ENCODE results near the gene TTC7B.
A peak's percentile ranks its signal among the peaks of the same experiment; 100 is the strongest.

TTC7B gene

DNA sequence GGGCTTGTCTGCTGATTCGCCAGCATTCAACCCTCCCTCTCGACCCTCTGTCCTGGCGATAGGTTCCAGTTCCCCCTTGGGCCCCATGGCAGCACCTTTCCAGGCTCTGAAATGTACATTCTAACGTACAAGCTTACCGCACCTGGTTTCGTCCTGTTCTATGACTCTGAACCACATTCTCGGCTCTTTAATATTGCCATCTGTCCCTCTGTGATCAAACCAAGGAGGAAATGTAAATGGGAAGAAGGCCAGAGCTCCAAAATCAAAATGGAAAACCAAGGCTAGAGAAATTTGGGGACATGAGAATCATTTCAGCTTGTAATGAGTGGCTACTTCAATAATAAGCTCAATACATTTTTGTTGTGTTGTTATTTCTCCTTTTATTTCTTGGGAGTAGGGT, 117.2 kb downstream of the TTC7B start:
- no peak for DNase-seq

DNA sequence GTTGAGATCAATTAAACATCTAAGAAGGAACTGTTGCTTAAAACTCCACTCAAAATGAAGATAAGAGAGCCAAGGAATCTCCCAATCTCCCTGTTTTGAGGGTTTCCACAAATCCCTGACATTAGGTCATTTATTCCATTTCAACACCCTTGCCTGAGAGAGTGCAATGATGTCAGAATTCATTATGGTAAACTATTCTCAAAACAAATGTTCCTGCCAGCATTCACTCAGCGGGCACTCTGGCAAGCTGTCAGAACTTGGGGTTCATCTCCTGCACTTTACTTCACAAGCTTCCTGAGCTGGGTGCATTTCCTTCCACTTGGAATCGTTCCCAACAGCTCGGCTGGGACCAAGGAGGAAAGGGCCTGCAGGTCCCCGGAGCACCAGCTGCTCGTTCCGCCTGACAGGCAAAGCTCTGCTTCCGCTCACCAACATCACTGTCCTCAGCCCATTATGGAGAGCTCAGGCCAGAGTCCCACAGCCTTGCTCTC, 117.8 kb downstream of the TTC7B start:
- no peak for DNase-seq

DNA sequence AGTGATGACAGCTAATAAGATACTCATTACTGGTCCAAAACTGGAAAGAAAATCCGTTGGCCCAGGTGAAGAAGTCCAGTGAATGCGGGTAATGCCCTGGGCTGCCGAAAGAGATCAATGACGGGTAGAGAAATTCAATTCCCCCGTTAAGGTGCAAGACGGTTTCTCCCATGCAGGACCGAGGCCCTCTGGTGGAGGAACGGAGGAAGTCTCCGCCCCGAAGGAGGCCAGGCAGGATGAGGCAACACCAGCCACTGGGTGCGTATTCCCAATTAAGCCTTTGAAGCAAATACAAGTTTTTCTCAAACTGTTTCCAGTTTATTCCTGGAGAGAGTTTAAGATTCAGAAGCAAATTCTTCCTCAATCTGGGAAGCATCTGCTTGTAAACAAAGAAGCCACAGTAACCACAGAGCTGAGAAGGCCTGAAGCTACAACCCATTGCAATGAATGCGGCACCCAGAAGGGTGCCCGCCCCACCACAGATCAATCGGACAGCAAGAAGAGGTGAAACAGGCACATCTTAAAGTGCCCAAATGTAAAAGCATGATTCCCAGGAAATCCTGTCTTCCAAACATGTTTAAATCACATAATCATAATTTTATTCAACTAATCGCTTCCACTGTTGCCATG, 118.5 kb downstream of the TTC7B start:
- DNase-seq, result peak; percentile 21 to 62

DNA sequence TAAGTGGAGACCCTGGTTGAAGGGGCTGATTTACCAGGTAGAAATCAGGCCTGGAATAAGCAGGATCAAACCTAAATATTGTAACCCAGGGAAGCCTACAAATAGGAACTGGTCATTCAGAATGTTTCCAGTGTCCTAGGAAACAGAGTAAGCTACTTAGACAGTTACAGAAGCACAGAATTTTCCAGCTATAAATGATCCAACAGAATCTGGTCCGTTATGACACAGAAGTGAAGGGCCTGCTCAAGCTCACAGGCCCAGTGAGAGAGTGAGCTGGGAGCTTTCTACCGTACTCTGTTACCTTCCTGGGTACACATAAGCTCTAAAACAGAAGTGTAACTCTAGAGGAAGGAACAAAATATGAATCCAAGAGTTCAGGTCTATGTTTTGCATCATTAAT, 119.1 kb downstream of the TTC7B start:
- DNase-seq, result no peak

DNA sequence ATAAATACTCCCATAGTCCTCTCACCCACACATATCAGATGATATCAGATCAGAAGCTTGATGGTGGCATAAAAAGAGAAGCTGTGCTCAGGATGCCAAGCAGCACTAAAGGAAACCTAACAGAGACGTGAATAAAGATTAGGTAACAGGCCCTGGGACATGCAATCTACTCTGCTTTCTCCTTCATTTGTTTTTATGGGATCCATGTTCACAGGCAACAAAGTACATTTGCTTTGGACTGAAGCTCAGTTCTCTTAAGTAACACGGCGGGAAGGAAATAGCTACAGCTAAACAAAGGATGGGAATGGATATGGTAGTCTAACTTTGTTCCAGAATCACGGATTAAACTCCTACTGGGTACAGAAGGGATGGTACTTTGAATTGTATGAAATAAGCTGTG, 119.5 kb downstream of the TTC7B start:
- no peak for DNase-seq

DNA sequence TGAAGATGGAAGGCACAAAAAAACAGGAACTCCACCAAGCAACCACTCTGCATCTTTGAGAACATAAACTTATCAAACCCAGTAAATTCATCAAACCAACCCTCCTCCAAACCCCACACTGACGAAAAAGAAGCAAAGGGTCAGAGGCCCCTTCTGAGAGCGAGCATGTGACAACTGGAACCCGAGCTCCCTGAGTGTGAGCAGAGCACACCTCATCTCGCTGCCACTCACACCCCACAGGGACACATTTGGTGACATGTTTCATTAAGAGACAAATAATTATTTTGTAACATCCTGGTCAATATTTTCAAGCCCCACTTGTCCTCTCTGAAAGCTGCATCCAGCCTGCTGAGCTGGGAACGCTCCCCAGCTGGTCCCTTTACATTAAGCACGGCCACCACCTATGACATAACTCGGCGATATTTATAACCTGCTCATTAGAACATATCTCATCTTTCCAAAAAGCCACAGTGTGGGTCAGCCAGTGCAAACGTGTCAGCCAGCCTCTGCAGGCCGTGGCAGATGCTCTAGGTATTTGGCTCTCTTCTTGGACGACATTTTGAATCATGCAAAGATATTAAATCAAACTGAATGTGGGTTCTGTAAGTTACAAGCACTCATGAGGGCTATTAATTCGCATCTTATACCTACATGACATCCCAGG, 120.1 kb downstream of the TTC7B start:
- DNase-seq, result no peak

DNA sequence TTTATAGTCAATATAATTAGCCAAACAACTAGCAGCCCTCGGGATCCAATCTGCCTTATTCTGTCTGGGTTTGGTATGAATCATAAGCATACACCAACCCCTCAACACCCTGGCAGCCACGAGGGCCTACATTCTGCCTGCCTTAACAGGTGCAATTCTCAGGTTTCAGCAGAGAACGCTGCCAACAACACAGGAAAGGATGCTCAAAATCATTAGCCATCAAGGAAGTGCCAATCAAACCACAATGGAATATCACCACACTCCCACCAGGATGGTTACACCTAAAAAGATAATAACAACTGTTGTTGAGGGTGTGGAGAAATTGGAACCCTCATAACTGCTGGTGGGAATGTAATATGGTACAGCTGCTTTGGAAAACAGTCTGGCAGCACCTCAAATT, 122.8 kb downstream of the TTC7B start:
- DNase-seq, result no peak

DNA sequence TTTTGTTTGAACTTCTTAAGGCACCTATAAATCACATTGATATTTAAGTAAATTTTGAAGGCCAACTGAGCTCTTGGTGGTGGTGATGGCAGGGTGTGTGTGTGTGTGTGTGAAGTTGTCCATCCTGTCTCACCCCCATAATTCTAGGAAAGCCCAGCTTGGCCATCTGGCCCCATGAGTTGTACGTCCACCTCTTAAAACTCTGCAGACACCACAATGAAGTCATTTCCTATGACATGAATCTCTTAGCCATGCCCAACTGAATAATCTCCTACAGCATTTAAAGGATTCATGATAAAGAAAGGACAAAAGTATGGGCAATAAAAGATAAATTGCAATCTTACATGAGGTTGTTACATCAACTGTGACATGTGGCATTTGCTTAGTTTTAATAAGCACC, 123.4 kb downstream of the TTC7B start:
- no peak for DNase-seq

DNA sequence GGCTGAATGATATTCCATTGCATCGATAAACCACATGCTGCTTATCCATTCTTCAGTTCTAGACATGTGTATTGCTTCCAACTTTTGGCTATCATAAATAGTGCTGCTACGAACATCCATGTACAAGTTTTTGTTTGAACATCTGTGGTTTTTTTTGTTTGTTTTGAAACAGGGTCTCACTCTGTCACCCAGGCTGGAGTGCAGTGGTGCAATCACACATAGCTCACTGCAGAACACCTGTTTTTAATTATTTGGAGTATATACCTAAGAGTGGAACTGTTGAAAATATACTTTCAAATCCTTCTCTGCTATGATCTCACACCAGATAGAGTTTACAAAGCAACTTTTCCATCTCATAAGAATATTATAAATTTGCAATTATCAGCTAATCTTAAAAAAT, 124.2 kb downstream of the TTC7B start:
- no peak for DNase-seq

DNA sequence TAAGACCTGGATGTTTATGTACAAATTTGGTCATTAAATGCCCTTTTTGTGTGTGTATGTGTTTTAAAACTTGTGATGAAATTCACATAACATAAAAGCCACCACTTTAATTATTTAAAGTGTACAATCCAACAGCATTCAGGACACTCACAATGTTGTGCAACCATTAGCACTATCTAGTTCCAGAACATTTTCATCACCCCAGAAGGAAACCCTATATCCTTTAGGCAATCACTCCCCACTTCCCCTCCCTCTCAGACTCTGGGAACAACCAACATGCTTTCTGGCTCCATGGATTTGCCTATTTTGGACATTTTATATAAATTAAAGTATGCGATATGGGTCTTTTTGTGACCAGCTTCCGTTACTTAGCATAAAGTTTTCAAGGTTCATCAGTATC, 124.6 kb downstream of the TTC7B start:
- no peak for DNase-seq

DNA sequence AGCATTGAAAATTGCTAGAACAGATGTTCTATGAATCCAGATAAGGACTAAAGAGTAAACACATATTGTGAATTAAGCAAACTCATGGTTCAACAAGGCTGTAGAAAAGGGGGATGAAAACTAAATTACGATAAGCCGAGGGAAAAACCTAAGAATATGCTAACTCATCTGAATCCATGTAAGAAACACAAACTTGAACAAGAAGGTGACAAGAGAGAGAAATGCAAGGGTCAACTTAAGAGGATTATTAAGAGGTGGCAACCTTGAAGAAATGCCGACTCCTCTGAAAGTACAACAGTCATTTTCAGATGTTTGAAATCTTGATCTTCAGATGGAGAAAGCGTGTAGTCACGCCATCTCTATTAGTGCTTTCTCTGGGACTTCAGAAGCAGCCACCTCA, 128.6 kb downstream of the TTC7B start:
- DNase-seq, result no peak

DNA sequence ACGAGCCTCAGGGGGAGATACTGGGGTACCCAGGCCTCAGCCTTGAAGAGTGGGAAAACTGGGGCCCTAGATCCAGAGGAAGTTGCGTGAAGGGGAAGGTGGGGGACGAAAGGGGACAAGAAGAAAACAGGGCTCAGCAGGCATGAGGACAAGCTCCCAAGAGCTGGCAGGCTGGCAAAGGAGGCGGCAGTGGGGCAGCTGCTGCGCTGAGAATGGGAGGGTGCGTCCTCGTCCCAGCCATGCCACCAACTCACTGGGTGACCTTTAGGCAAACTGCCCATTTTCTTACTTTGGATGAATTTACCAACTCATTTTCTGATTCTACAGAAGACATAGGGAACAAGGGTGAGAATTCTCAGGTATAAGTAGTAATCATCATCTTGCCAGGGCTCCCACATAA, 133.6 kb downstream of the TTC7B start:
- no peak for DNase-seq

DNA sequence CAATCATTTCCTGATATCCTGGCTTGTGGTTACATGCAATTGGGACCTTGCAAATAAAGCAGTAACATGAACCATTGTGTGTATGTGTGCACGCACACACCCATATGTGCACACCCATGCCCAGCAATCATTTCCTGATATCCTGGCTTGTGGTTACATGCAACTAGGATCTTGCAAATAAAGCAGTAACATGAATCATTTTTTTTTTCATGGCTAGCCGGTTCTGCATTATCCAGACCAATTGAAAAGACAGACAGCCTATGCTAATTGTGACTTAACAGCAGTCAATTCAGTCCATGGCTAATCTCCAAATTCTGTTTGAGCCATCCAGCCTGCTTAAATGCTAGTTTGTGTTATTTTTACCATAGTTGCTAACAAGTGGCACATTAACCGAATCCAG, 134.3 kb downstream of the TTC7B start:
- no peak for DNase-seq

DNA sequence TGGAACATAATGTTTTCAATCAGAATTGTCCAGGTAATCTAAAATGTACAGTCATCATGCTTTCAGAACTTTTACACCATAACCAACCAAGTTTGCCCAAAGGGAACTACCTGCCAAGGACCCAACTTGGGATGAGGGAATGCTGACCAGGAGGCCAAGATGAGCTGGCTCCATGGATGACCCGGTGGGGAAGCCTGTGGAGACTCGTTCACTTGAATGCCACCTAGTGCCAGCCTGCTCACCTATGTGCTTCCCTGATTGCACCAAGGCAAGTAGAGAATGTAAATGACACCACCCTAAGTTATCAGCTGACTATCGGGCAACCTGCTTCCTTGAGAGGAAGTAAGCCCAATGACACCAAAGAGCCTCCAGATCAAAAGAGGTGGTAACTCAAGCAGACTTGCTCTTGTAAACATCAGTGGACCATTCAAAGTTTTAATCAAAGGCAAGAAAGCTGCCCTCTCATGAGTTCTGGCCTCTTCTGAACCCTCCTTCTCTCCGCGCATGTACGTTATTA, 137.3 kb downstream of the TTC7B start:
- DNase-seq, result no peak

DNA sequence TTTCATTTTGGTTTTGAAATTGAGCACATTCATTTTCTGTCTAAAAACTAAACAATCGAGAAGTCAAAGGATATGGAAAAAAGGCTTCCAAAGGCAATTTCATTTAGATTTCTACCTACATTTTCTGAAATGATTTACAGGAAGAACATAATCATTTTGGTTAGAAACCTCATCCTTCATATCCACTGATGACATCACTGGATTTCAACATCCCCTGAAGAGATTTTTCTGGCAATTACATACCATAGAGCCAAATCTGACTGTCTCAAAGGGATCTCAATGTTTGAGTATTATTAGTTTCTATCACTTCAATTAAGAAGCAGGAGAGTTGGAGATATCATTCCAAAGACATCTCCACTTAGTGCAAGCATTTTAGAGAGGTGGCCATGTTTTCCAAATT, 137.8 kb downstream of the TTC7B start:
- DNase-seq, result no peak

DNA sequence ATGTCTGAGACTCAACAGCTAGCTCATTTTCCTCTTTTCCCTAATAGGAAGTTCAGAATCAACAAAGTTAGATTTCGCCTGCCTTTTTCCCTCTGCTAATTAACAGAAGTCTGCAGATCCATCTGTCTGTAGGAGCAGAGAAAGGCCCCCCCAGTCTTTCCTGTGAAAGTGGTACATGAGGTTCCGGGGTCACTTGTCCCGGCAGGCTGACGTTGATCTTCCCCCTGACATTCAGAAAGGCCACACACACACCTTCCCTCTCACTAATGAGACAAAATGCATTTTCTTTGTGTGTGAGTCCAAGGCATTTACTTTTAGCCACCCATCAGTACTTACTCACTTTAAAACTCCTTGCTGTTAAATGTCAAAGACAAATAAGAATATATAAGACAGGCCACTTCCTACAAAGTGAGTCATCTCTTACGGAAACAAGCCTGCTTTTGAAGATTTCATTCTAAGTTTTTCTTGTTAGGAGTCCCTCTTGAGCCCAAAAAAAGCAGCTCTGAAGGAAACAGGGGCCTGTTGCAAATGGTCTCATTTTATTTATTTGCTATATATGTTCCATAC, 138.7 kb downstream of the TTC7B start:
- DNase-seq, result no peak

DNA sequence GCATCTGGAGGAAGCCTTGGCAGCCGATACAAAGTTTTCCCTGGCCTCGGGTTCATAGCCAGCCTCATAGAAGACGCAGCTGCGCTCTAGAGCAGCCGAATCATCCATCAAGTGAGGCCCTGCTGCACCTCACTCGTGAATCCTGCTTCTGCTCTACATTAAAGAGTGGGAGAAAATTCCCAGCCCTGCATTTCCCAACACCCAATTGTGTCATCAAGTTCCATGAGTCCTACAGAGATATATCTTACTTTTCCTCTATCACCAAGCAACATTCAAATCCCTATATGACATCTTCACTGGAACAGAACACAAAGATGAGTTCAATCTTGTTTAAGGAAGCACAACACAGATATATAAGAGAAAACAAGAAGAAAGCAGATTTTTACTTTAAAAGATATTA, 139.3 kb downstream of the TTC7B start:
- DNase-seq, result no peak

DNA sequence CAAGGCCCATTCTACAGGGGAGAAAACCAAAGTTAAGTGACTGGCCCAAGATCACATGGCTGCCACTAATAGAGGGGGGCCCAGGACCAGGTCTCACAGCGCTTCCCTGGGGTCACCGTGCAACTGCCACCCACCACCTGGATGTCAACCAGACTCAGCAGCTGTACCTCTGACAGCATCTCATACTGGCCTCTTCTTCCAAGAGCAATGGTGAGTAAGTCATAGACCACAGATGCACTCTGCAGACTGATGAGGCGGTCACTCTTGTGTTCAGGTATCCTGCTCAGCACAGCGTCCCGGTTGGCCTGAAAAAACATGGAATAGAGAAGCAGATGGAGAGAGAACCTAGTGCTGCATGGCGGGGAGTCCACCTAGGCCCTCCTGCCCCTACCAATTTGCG, 139.9 kb downstream of the TTC7B start:
- DNase-seq, result no peak

DNA sequence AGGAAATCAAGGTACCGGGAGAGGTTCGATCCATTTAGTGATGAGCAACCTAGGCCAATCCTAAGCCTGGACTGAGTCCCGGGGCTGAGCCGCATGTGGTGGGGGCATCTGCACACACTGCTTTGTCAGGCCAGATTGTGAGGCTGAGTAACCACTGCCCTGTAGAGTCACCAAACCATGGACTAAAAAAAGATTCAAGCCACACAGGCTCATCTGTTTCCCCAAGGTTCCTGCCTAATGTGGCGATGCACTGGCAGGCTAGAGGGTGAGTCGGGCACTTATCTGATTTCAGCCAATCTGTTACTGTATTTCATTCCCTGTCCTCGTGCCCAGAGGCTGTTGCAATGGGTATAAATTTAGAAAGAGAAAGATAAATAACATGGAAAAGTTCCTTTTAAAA, 140.8 kb downstream of the TTC7B start:
- no peak for DNase-seq

DNA sequence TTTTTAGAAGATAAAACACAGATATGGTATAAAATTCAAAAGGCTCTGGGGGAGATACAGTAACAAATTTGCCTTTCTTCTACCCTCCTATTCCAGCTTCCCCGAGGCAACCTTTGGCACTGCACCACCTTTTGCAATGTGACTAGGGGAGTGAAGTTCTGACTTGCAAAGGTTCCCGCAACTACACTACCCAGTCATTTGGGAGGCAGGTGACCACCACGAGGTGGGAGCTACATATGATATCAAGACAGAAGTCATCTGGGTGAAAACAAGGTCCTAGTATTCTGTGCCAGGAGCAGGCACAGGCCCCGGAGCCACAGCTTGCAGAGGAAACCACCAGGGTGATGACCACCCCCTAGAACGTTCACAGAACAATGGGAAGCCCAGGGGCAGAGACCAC, 141.5 kb downstream of the TTC7B start:
- no peak for DNase-seq

DNA sequence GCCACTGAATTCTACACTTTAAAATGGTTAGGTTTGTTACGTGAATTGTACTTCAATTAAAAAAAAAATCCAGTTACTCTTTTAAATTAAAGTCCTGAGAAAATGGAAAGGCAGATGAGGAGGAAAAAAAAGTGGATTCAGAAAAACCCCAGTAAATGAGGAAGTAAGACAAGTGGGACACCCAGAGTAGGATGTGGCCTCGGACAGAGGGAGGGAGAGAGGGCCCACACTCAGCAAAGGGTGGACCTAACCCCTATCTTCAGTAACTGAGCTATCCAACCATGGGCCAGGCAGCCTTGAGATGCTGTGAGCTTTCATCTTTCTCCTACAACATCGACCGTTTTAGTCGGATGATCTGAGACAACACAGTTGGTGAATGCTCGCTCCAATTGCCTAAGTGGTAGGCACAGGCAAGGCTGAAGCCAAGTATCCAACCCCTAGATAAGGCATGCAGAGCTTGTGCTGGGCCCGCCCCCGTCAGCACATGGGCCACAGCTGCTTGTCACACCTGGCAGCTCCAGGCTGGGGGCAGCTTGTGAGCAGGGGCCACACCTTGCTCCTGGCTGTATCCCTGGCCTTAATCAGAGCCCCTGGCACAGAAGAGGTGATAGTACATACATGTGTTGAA, 142.1 kb downstream of the TTC7B start:
- no peak for DNase-seq

DNA sequence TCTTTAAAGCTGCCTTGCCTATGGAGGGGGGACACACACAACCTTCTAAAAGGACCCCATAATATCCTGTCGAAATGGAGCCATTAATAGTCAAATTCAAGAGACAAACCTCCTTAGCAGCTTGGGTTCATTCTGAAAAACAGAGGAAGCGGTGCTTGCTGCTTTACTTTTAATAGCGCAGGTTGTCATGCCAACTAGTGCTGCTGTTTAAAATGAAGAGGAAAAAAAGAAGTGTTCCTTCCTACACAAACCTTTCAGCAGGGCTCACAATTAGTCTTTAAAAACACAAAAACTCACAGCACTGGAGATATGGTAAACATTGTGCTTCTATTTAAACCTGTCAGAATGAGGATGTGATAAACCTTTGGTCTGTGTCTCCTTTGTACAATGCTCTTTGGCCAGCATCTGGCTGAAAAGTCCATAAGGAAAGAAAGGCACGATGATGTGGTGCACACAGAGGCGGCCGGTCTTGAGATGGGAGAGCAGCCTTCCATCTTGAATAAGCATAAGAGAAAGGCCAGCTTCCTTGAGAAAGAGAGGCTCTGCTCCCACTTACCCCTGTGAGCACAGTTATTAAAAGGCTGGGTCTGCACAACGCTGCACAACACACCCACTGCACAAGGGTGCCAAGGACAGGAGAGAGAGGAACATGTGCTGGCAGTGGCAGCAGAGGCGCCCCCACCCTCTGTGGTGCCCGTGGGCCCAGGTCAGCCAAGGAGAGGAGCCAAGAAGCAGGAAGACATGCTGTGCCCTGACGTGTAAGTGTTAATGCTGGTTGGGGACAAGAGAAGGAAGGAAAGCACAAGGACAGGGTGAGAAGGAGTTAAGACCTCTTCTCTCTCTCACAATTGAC, 144.6 kb downstream of the TTC7B start:
- no peak for DNase-seq

DNA sequence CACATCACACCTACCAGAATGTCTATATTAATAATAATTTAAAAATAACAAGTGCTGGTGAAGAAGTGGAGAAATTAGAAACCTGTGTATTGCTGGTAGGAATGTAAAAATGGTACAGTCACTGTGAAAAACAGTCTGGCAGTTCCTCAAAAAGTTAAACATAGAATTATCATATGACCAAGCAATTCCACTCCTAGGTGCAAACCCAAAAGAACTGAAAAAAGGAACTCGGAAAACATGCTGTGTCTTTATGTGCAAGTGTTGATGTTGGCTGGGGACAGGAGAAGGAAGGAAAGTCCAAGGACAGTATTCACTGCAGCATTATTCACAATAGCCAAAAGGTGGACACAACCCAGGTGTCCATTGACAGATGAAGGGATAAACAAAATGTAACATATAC, 146.5 kb downstream of the TTC7B start:
- no peak for DNase-seq

All from SW 1271 (cell line).